Raji (cell line): ENCODE measurements around the gene XYLT1.

Experiments
- POLR2A ChIP-seq: IDR thresholded peaks from 2 replicates; pipeline ENCODE4 v1.6.1; 2011; ENCODE audit warnings: low read depth, low read length, control low read depth; ENCODE audit not compliant: insufficient read depth

XYLT1 gene

GRCh38 chr16:17369421-17370222, 101.1 kb downstream of the XYLT1 start:
- TF ChIP-seq POLR2A, result no peak

GRCh38 chr16:17368951-17369350, 101.8 kb downstream of the XYLT1 start:
- no peak for TF ChIP-seq POLR2A

- TF ChIP-seq POLR2A, result no peak
These were observed 102.3 kb downstream of the XYLT1 start for GRCh38 chr16:17368446-17368845.

GRCh38 chr16:17367923-17368322, 102.8 kb downstream of the XYLT1 start:
- no peak for TF ChIP-seq POLR2A

- TF ChIP-seq POLR2A, result no peak
These were observed 103.7 kb downstream of the XYLT1 start for GRCh38 chr16:17367036-17367435.

DNA sequence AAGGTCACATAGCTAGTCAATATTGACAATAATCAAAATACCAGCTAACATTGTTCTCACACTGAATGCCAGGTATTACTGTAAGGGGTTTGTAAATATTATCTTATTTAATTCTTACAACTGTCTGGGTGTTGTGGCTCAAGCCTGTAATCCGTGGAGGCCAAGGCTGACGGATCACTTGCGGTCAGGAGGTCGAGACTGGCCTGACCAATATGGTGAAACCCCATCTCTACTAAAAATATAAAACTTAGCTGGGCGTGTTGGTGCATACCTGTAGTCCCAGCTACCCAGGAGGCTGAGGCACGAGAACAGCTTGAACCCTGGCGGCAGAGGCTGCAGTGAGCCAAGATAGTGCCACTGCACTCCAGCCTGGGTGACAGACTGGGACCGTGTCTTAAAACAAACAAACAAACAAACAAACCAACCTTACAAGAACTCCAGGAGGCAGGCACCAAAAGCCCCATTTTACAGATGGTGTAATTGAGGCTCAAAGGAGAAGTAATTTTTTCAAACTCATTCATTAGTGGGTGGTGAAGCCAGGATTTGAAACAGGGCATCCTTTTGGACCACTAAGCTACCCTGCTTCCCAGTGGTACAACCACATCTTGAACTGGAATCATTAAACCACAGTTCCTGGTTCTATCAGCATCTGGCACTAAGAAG, 104.3 kb downstream of the XYLT1 start:
- TF ChIP-seq POLR2A, result no peak

GRCh38 chr16:17365591-17366298, 105.0 kb downstream of the XYLT1 start:
- TF ChIP-seq POLR2A, result no peak

GRCh38 chr16:17365211-17365541, 105.6 kb downstream of the XYLT1 start:
- no peak for TF ChIP-seq POLR2A

DNA sequence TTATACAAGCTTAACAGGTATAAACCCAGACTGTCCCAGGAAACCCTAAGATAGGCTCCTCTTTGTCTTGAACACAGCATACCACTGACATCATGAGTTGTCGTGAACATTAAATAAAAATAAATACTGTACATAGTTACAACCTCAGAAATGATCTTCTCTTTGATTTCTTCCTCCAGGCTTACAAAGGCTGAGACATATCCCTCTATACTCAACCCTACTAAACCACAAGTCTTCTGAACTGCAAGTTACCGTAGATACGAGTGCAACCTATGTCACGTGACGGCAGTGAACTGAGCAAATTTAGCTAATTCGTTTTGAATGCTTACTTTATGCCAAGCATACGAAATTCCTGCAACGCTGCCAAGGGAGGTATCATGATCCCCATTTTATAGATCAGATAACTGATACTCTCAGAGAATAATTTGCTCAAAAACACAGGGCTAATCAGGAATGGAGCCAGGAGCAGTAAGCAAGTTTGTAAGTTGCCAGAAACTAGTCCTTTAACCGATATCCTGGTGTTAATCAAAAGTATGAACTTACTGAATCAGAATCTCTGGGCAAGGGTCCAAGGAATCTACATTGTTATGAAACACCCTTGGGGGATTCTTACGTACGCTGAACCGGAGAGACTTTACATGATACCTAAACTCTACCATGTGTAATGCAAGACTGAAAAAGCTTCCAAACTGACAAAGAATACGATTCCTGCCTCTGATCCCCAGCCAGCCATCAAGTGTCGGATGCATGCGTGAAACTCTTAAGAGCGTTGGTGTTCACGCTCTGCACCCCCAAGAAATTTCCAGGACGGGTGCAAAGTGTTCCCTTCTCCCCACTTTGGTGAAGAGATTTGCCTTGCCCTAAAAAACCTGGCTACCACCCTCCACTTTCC, 106.2 kb downstream of the XYLT1 start:
- TF ChIP-seq POLR2A, result no peak

DNA sequence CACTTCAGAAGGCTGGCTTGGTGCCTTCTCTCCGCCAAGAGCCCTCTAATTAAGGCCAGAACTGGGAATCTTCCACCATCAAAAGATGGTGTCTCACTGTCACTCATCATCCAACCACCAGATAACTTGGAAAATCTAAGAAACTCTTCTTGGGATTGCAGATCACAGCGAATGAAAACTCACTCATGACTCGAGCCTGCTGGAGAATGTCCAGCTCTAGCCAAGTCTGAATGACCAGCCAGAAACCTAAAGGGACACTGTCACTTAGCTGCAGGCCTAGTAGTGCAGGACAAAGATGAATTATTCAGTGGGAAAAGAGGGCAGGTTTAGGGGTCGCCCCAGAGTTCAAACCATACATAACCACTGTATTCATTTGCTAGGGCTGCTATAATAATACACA, 107.8 kb downstream of the XYLT1 start:
- TF ChIP-seq POLR2A, result no peak

GRCh38 chr16:17362183-17362582, 108.6 kb downstream of the XYLT1 start:
- TF ChIP-seq POLR2A, result no peak

DNA sequence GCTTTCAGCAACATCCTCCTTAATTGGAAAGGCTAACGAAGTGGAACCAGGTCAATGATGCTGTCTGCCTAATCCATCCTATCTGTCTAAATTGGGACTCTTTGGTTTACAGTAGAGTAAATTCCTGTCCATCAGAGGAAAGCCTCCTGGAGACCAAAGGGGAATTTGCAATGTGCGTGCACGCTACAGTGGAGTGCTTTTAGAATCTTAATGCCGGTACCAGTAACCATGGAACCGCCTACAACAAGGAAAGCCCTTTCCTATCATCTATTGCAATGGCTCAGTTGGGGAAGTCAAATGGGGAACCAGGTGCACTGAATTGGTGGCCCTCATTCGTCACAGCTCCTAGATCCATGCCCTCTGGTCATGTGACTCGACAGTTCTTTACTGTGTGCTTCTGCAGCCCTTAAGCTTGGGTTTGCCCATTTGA, 110.1 kb downstream of the XYLT1 start:
- TF ChIP-seq POLR2A, result no peak

GRCh38 chr16:17359788-17360390, 110.9 kb downstream of the XYLT1 start:
- TF ChIP-seq POLR2A, result no peak

DNA sequence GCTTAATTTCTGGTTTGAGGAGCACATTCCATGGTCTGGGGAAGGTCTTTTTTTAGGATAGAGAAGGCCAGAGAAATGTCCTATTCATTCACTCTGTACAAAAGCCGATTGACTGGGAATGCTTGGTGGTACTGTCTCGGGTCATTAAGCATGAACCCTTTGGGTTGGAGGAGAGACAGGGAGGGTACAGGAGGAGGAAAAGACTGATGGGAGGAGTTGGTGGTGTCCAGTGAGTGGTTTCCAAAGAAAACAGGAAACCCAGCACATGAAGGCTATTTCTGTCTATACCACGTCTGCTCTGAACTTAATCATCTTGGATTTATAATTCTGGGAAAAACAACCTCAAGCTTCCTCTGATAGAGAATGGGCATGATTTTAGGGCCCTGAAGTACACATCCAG, 111.9 kb downstream of the XYLT1 start:
- no peak for TF ChIP-seq POLR2A

- TF ChIP-seq POLR2A, result no peak
These were observed 112.4 kb downstream of the XYLT1 start for GRCh38 chr16:17358355-17358754.
